ENCODE data around the gene TMEM232. TPM values are rescaled to one million over a fixed set of nuclear protein-coding genes. Genes with fewer than 3 reads are reported as not detected.
"Not testable (repeated sequence)": the region's sequence is repeated elsewhere in the genome, so short reads cannot be mapped to it uniquely, and the experiment has no call there.

Gene TMEM232
- total RNA-seq, 2 experiments from 2014 or later = 1.5 to 2.9 TPM

GRCh38 chr5:110542949-110543348 is 183.5 kb downstream of the TMEM232 start:
- Histone ChIP-seq H3K9me3 (ENCODE audit: low read length) (no peaks in the 10 kb centered on the region), H3K4me3 (ENCODE audit: low read depth, low read length, poor library complexity, severe bottlenecking) (no peak overlapping the region), H3K4me1 (ENCODE audit: insufficient read depth, low read length, poor library complexity, severe bottlenecking) (no peaks in the 10 kb centered on the region), H3K79me2 (ENCODE audit: insufficient read depth, low read depth, low read length) (no peaks in the 10 kb centered on the region), H3K36me3 (ENCODE audit: insufficient read depth, low read length) (no peaks in the 10 kb centered on the region), H4K20me1 (ENCODE audit: insufficient read depth, low read length) (no peaks in the 10 kb centered on the region), H3K9me2 (ENCODE audit: insufficient read depth, low read length) (no peaks in the 10 kb centered on the region), H3K27ac (ENCODE audit: low read depth, low read length, poor library complexity, severe bottlenecking) (no peak overlapping the region), H2AFZ (ENCODE audit: low read length) (no peak overlapping the region), H3K4me2 (ENCODE audit: low read length) (no peak overlapping the region)
- POLR2A ChIA-PET = no interaction called here
- TF ChIP-seq EZH2phosphoT487 (IDR thresholded peaks at IDR 0.05; ENCODE audit: borderline replicate concordance, low read depth, low read length) = no peak
- TF ChIP-seq CTCF (conservative IDR thresholded peaks at IDR 0.05; ENCODE audit: low read length) = no peak
- no peak for DNase-seq (ENCODE audit: low spot score)
- CTCF ChIA-PET (ENCODE audit: unreplicated experiment) = no interaction called here
- no TSS peak for BruUV-seq (replicated peaks)
- intact Hi-C loops (cut with micrococcal nuclease; ENCODE audit: unreplicated experiment) = no loop called here

DNA sequence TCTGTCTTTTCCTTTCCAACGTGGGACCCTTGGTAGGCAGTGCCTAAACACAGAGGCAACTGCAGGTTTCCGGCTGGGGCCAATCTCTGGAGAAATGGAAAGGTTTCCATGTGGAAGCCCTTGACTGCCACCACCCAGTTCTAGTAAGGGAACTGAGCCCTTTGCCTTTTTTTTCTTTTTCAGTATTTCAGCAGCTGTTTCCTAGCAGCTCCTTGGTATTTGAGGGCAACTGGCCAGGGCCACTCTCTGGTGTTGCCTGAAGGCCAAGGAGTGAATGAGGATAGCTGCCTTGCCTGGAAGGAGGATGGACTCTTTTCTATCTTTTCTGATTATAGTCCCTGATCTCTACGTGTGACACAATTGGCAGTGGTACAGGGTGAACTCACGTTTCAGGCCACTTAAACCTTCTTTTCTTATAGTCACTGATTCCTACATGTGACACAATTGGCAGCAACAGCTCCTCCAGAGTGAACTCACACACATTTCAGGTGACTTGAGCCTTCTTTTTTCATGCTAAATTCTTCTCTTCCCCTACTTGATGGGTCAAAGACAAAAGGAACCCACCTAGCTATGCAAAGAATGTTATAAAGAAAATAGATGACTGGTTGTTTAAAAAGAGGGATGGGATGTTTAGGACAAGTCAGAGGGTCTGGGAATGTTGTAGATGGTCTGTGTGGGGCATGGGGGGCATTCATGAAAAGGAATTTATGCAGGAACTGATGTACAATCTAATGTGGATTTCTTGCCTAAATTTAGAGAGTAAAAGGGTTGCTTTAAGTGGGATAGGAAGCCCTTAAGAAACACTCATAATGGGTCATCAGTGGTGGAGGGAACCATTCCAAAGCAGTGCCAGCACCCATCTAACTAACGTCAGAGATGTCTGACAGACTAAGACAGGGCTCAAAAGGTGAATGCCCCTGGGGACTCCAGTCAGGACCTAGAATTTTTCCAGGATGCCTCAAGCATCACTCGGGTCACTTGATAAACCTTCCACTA is 190.1 kb downstream of the TMEM232 start:
- H3K9me2 ChIP-seq (ENCODE audit: insufficient read depth, low read length) = no peaks in the 10 kb centered on the region
- intact Hi-C loops (cut with micrococcal nuclease; ENCODE audit: unreplicated experiment) = no loop called here
- no peaks in the 10 kb centered on the region for H3K9me3 ChIP-seq (ENCODE audit: low read length)
- no peaks in the 10 kb centered on the region for H3K4me1 ChIP-seq (ENCODE audit: insufficient read depth, low read length, poor library complexity, severe bottlenecking)
- H3K79me2 ChIP-seq (ENCODE audit: insufficient read depth, low read depth, low read length) = no peaks in the 10 kb centered on the region
- ChIA-PET POLR2A (no interaction called here), CTCF (ENCODE audit: unreplicated experiment) (no interaction called here)
- no peaks in the 10 kb centered on the region for H4K20me1 ChIP-seq (ENCODE audit: insufficient read depth, low read length)
- no peak overlapping the region for H3K4me2 ChIP-seq (ENCODE audit: low read length)
- BruUV-seq (replicated peaks) = no TSS peak
- no peak for DNase-seq (ENCODE audit: low spot score)
- H3K27ac ChIP-seq (ENCODE audit: low read depth, low read length, poor library complexity, severe bottlenecking) = no peak overlapping the region
- no peak overlapping the region for H3K4me3 ChIP-seq (ENCODE audit: low read depth, low read length, poor library complexity, severe bottlenecking)
- no peaks in the 10 kb centered on the region for H3K36me3 ChIP-seq (ENCODE audit: insufficient read depth, low read length)
- TF ChIP-seq EZH2phosphoT487 (IDR thresholded peaks at IDR 0.05; ENCODE audit: borderline replicate concordance, low read depth, low read length) = no peak
- no peak for TF ChIP-seq CTCF (conservative IDR thresholded peaks at IDR 0.05; ENCODE audit: low read length)
- no peak overlapping the region for H2AFZ ChIP-seq (ENCODE audit: low read length)

DNA sequence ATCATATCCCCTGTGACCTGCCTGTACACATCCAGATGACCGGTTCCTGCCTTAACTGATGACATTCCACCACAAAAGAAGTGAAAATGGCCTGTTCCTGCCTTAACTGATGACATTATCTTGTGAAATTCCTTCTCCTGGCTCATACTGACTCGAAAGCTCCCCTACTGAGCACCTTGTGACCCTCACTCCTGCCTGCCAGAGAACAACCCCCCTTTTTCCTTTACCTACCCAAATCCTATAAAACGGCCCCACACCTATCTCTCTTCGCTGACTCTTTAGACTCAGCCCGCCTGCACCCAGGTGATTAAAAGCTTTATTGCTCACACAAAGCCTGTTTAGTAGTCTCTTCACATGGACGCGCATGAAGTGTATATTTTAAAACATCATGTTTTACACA is 191.3 kb downstream of the TMEM232 start:
- BruUV-seq (replicated peaks); intact Hi-C loops (cut with micrococcal nuclease; ENCODE audit: unreplicated experiment); CTCF ChIA-PET (ENCODE audit: unreplicated experiment); H3K9me2 ChIP-seq (ENCODE audit: insufficient read depth, low read length); DNase-seq (ENCODE audit: low spot score); H3K4me3 ChIP-seq (ENCODE audit: low read depth, low read length, poor library complexity, severe bottlenecking); H3K36me3 ChIP-seq (ENCODE audit: insufficient read depth, low read length); H2AFZ ChIP-seq (ENCODE audit: low read length); H3K79me2 ChIP-seq (ENCODE audit: insufficient read depth, low read depth, low read length); H3K9me3 ChIP-seq (ENCODE audit: low read length); H3K27ac ChIP-seq (ENCODE audit: low read depth, low read length, poor library complexity, severe bottlenecking); H4K20me1 ChIP-seq (ENCODE audit: insufficient read depth, low read length); H3K4me1 ChIP-seq (ENCODE audit: insufficient read depth, low read length, poor library complexity, severe bottlenecking); H3K4me2 ChIP-seq (ENCODE audit: low read length); POLR2A ChIA-PET: not testable (repeated sequence)

All from OCI-LY7 (cell line).